GM12874 (cell line): ENCODE data around the gene ATP8A2.

Experiments used
- CTCF ChIP-seq: IDR thresholded peaks from 2 replicates; pipeline ENCODE4 v1.5.1; 2011; ENCODE audit warnings: low read depth, mild to moderate bottlenecking, control low read depth, low read length, moderate library complexity; ENCODE audit not compliant: insufficient read depth

Gene ATP8A2

DNA sequence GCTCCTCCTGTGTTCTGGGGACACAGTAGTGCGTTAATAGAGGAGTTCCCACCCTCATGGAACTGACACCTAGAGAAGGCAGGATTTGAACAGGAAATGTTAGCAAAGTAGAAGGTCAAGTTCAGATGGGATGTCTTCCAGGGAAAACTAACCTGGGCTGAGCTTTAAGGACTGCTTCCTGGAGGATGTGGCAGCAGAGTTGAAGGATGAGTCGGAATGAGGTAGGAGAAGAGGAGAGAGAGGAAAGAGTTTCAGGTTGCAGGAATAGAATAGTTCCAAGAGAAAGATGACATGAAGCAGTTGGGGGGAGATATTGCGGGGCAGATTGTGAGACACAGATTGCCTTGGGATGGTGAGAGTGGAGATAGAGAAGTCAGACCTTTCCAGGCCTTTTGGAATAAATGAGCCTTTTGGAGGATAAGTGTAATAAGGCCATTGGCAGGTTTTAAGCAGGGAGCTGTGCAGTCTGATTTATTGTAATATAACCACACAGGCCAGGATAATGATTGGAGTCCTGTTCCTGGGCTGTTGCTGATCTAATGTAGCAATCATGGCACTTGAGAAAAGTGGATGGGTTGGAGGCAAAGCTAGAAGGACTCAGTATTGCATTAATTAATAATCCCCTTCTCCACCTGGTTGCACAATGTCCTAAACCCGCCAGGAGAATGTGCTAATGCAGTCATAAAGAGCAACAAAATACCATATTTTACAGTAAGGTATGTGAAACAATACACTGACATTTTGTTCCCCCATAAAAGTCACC lies 474.6 kb downstream of the ATP8A2 start:
- TF ChIP-seq CTCF: no peak

DNA sequence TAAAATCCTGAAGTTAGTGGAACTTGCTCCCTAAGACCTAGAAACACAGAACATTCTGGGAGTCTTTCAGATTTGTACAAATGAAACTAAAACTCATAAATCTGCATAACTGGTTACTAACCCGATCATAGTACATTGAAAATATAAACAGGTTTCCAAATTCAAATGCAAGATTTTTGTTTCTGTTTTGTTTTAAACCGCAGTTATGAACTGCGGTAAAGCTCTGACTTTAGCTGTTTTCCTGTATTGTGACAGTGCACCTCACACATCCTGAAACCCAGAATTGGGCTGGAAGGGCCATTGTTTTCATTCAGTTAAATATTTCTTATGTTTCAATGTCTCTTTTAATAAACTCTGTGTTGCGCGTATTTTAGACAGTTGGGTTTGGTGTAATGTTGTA lies 475.4 kb downstream of the ATP8A2 start:
- no peak for TF ChIP-seq CTCF

GRCh38 chr13:25847635-25848626 lies 476.2 kb downstream of the ATP8A2 start:
- no peak for TF ChIP-seq CTCF

GRCh38 chr13:25848812-25849745 lies 477.3 kb downstream of the ATP8A2 start:
- no peak for TF ChIP-seq CTCF

- TF ChIP-seq CTCF: no peak
These were observed 486.1 kb downstream of the ATP8A2 start for GRCh38 chr13:25857830-25858229.

DNA sequence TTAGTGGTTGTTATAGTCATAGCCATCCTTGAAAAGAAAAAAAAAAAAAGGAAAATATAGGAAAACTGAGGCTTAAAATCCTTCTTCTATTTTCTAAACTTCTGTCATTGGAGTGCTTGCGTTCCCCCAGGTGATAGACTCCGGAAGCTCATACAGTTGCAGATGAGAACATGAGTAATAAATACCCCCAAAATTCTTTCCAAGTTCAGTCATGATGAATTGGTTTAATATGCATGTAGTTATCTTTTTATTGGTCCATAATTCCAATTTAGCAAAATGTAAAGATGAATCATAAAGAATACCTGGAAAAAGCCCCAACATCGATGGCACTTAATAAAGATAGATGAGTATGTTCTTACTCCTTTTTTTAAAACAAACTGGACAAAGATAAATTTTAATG lies 487.8 kb downstream of the ATP8A2 start:
- no peak for TF ChIP-seq CTCF
